HG03558 (cell line): ENCODE results near the gene SLC4A1AP.
"Not testable (repeated sequence)": the region's sequence is repeated elsewhere in the genome, so short reads cannot be mapped to it uniquely, and the experiment has no call there.

Source experiments
- ATAC-seq: cut with Tn5 transposase; IDR thresholded peaks from one replicate; pipeline ENCODE4 v1.9.1; 2021; ENCODE audit warnings: moderate number of reproducible peaks; ENCODE audit not compliant: unreplicated experiment; ENCODE audit errors: extremely low read depth

SLC4A1AP gene

GRCh38 chr2:27663285-27664153, at the start of gene SLC4A1AP, which contains the start of gene SUPT7L:
SLC4A1AP (plus strand) TSS chr2:27663889; CDS start chr2:27663915, 26 bp downstream.
SUPT7L (minus strand) TSS chr2:27663614; CDS start chr2:27662192, 1,422 bp downstream.
- no peak for ATAC-seq

- ATAC-seq, result no peak
Measured at GRCh38 chr2:27613985-27614384, 49.7 kb upstream of the SLC4A1AP start.

- ATAC-seq, result no peak
Measured at GRCh38 chr2:27615316-27615715, 48.4 kb upstream of the SLC4A1AP start.

- ATAC-seq, result no peak
Measured at GRCh38 chr2:27621524-27621923, 42.2 kb upstream of the SLC4A1AP start.

GRCh38 chr2:27622921-27623384, 40.7 kb upstream of the SLC4A1AP start:
- no peak for ATAC-seq

- ATAC-seq, result no peak
Measured at GRCh38 chr2:27624943-27625342, 38.7 kb upstream of the SLC4A1AP start.

GRCh38 chr2:27626323-27626722, 37.4 kb upstream of the SLC4A1AP start:
- not testable (repeated sequence) for ATAC-seq

- not testable (repeated sequence) for ATAC-seq
Measured at GRCh38 chr2:27626921-27627320, 36.8 kb upstream of the SLC4A1AP start.

- ATAC-seq, result no peak
Measured at GRCh38 chr2:27627963-27628766, 35.5 kb upstream of the SLC4A1AP start.

GRCh38 chr2:27628767-27629709, 34.7 kb upstream of the SLC4A1AP start, which contains the start of the genes CCDC121 and GPN1:
CCDC121 (minus strand) TSS chr2:27629012; CDS start chr2:27627799, 1,213 bp downstream.
GPN1 (plus strand) TSS chr2:27629050; CDS start chr2:27629059, 9 bp downstream.
- ATAC-seq, result peak; percentile 90

- not testable (repeated sequence) for ATAC-seq
Measured at GRCh38 chr2:27630257-27630656, 33.4 kb upstream of the SLC4A1AP start.

GRCh38 chr2:27634291-27634690, 29.4 kb upstream of the SLC4A1AP start:
- no peak for ATAC-seq

GRCh38 chr2:27636766-27637165, 26.9 kb upstream of the SLC4A1AP start:
- no peak for ATAC-seq

GRCh38 chr2:27638037-27638637, 25.6 kb upstream of the SLC4A1AP start:
- ATAC-seq, result no peak

- ATAC-seq, result no peak
Measured at GRCh38 chr2:27638709-27639108, 25.0 kb upstream of the SLC4A1AP start.

GRCh38 chr2:27640722-27641245, 22.9 kb upstream of the SLC4A1AP start:
- no peak for ATAC-seq

GRCh38 chr2:27645197-27645596, 18.5 kb upstream of the SLC4A1AP start:
- no peak for ATAC-seq

GRCh38 chr2:27647289-27647688, 16.4 kb upstream of the SLC4A1AP start:
- ATAC-seq, result no peak

- ATAC-seq, result no peak
Measured at GRCh38 chr2:27647737-27648136, 16.0 kb upstream of the SLC4A1AP start.
